Myometrial cell (primary cell): ENCODE measurements around the gene OGFOD2. TPM values are rescaled to one million over a fixed set of nuclear protein-coding genes. Genes with fewer than 3 reads are reported as not detected.

ENCODE experiments used
- total RNA-seq: library from RNA; depleted of rRNA; stranded (reverse); fragments of >200 nt; gene quantifications from 2 replicates; pipeline ENCODE4 v1.2.3, GENCODE V29; 2015

The OGFOD2 gene
- total RNA-seq = 33.0 and 34.9 TPM in 2 replicates

GRCh38 chr12:122974892-122975789, at the start of gene OGFOD2:
Gene OGFOD2, plus strand, starts transcription at chr12:122975244. Its CDS starts 8 bp downstream, at chr12:122975252.

DNA sequence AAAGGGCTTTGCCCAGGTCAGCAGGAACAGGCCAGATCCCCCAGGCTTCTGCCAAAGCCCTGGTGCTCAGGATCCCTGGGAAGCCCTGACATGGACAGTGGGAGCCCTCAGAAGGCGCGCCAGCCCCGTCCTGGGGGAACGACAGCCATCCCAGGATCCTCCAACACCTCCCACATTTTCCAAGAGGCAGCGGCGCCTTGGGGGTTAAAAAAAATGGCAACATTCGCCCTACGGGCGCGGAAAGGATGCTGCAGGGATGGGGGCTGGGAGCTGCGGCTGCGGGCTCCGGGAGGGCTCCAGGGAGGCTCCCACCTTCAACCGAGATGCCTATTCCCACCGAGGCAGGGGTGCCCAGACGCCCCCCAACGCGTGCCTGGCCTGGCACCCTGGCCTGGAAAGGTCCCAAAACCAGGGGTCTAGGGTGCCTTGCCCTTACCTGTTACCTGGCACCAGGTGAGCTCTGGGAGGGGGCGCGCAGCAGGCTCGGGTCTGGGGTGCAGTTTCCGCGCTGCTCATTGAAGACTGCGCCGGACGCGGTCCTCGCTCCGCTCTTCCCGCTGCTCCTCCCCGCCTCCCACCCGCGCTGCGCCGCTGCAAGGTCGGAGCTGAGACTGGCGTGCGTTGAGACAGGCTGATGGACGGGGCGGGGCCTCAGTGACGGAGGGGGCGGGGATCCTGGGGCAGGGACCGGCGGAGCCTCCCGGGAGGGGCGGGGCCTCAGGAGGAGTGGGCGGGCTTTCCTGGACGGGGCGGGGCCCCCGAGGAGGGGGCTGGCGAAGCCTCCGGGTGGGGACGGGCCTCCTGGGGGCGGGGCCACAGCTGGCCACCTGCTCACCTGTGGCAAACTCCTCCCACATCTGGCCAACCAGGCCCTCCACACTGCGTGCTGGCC, 8.9 kb upstream of the OGFOD2 start, which contains the start of gene ABCB9:
TSS of gene ABCB9 (minus strand) at position 613 of the 892 bp plus-strand sequence. CDS start 6,228 bp downstream, outside the sequence.

GRCh38 chr12:122980183-122981035, 5.4 kb downstream of the OGFOD2 start, which contains the start of gene ARL6IP4:
Gene ARL6IP4, plus strand, starts transcription at chr12:122980681. Its CDS starts 459 bp downstream, at chr12:122981140.

Other genes starting within 250 kb of the OGFOD2 start
- 3.2 and 3.4 TPM in 2 replicates for gene HCAR1, start 244.4 kb upstream of the OGFOD2 start, total RNA-seq
- 28.8 and 42.5 TPM in 2 replicates for gene DENR, start 222.4 kb upstream of the OGFOD2 start, total RNA-seq
- under 0.01 TPM in 1 of 2 replicates, not detected in the other for gene CCDC62, start 200.7 kb upstream of the OGFOD2 start, total RNA-seq
- gene HIP1R, start 139.8 kb upstream of the OGFOD2 start, total RNA-seq = 18.3 and 36.6 TPM in 2 replicates
- gene VPS37B, start 79.1 kb upstream of the OGFOD2 start, total RNA-seq = 13.5 and 23.0 TPM in 2 replicates
- gene ABCB9, start 8.8 kb upstream of the OGFOD2 start, total RNA-seq = 8.3 and 8.6 TPM in 2 replicates
- 280 and 297 TPM in 2 replicates for gene ARL6IP4, start 5.4 kb downstream of the OGFOD2 start, total RNA-seq
- 2.9 and 4.6 TPM in 2 replicates for gene PITPNM2, start 175.8 kb downstream of the OGFOD2 start, total RNA-seq